OCI-LY7 (cell line): Measurements from ENCODE around the gene TNS3.

Source experiments
- EZH2phosphoT487 ChIP-seq: fragments of 200-600 bp; sonication (generic); IDR thresholded peaks from 2 replicates; pipeline ENCODE4 v1.6.1; 2018; ENCODE audit warnings: low read depth, borderline replicate concordance, mild to moderate bottlenecking, mixed run types, antibody characterized with exemption, low read length, moderate library complexity, mixed read lengths
- TF ChIP-seq, protein P1 (sequence below): fragments of 200-600 bp; sonication (generic); conservative IDR thresholded peaks from 2 replicates; pipeline ENCODE4 v1.5.1; 2014; ENCODE audit warnings: mild to moderate bottlenecking, antibody characterized with exemption, low read length, moderate library complexity, mixed read lengths

DNA sequence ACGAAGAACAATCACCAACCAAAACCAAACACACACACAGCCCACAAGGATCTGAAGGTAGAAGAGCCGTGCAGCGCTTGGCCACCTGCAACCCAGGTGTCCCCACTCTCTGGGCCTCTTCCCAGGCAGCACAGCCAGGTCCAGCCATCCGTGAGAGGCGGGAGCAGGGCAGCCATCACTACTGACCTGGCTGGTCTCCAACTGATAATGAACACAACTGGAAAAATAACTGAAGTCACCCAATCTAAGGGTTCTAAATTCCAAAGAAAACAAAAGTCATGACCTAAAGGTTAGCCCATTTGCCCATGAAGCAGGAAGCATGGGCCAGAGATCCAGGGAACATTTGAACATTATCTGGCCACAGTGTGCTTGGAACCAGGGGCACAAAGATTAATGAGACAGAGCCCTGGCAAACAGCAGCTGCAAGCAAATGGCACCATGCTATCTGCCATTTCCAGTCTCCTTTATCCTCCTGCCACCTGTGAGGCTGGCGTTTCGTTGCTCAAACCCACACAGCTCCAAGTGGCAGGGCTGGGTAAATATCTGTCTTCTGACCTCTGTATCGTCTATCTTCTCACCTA is 207.9 kb downstream of the TNS3 start:
- TF ChIP-seq, protein P1, sequence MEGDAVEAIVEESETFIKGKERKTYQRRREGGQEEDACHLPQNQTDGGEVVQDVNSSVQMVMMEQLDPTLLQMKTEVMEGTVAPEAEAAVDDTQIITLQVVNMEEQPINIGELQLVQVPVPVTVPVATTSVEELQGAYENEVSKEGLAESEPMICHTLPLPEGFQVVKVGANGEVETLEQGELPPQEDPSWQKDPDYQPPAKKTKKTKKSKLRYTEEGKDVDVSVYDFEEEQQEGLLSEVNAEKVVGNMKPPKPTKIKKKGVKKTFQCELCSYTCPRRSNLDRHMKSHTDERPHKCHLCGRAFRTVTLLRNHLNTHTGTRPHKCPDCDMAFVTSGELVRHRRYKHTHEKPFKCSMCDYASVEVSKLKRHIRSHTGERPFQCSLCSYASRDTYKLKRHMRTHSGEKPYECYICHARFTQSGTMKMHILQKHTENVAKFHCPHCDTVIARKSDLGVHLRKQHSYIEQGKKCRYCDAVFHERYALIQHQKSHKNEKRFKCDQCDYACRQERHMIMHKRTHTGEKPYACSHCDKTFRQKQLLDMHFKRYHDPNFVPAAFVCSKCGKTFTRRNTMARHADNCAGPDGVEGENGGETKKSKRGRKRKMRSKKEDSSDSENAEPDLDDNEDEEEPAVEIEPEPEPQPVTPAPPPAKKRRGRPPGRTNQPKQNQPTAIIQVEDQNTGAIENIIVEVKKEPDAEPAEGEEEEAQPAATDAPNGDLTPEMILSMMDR: no peak
- no peak for TF ChIP-seq EZH2phosphoT487
